CD4-positive, alpha-beta T cell treated with Interleukin-2 at 100 ng/mL for 4 hours (primary cell): ENCODE results near the gene UFL1.

Experiments used
- DNase-seq: peaks from one replicate; pipeline ENCODE4 v3.0.0-alpha.2; 2020; ENCODE audit warnings: low spot score

UFL1 gene

GRCh38 chr6:96575359-96575758 lies 53.8 kb downstream of the UFL1 start:
- no peak for DNase-seq

GRCh38 chr6:96576221-96576620 lies 54.6 kb downstream of the UFL1 start:
- DNase-seq = no peak

- no peak for DNase-seq
These were observed 60.4 kb downstream of the UFL1 start for GRCh38 chr6:96582021-96582420.

GRCh38 chr6:96582436-96582835 lies 60.8 kb downstream of the UFL1 start:
- no peak for DNase-seq

GRCh38 chr6:96604420-96604819 lies 82.8 kb downstream of the UFL1 start:
- no peak for DNase-seq
